RWPE1 (cell line): ENCODE data around the gene NT5C.

ENCODE experiments used
- CTCF ChIA-PET: fragments of 350-600 bp; sonication (Branson Sonifier 250); formaldehyde crosslinking; extraction: SDS; loops from one replicate; lab custom pipeline; 2021; lab: Yijun Ruan, JAX
- POLR2A ChIA-PET: fragments of 400-600 bp; formaldehyde crosslinking; extraction: SDS; loops from one replicate; lab custom pipeline; 2020; ENCODE audit warnings: antibody characterized with exemption; ENCODE audit not compliant: low non-redundant PET; lab: Yijun Ruan, JAX
- DNase-seq: peaks from one replicate; pipeline ENCODE4 v3.0.0; 2012; ENCODE audit warnings: low spot score
- H3K27ac ChIP-seq: fragments of 450-650 bp; 2 replicates; pipeline ENCODE4 v1.5.1; 2017
- CTCF ChIP-seq: fragments of 450-650 bp; conservative IDR thresholded peaks from 2 replicates; pipeline ENCODE4 v1.5.1; 2017; ENCODE audit warnings: low read depth, mild to moderate bottlenecking

Gene NT5C

GRCh38 chr17:75154195-75155106 lies 22.9 kb upstream of the NT5C start, which contains the start of gene JPT1:
TSS of gene JPT1 (minus strand) at chr17:75154512. CDS start at chr17:75154397, 115 bp downstream.
- peak within 1 kb of the TSS; percentile 85 for H3K27ac ChIP-seq
- peak; percentile 99 for DNase-seq
- ChIA-PET CTCF (interaction anchor here (1.0 to 1.1 kb wide), 2 partner anchors 40 to 47 kb away, joined by 3 to 5 read pairs; no protein-coding TSS in a partner anchor), POLR2A (interaction anchor here (0.6 to 1.5 kb wide), 4 partner anchors 9 to 118 kb away, joined by 3 to 9 read pairs (median 3); no protein-coding TSS in a partner anchor)
- no peak for TF ChIP-seq CTCF

GRCh38 chr17:75153780-75154194 lies 22.2 kb upstream of the NT5C start:
- POLR2A ChIA-PET: interaction anchor here (1.4 to 1.5 kb wide), 2 partner anchors 22 to 30 kb away, joined by 3 read pairs; no protein-coding TSS in a partner anchor
- no peak for DNase-seq
- CTCF ChIA-PET: interaction anchor here (1.1 kb wide), 1 partner anchor 48 kb away, joined by 5 read pairs; no protein-coding TSS in a partner anchor
- TF ChIP-seq CTCF: no peak
- H3K27ac ChIP-seq: peak overlapping the region; percentile 85

- TF ChIP-seq CTCF: no peak
- CTCF ChIA-PET: interaction anchor here (0.6 kb wide), 1 partner anchor 165 kb away, joined by 4 read pairs; no protein-coding TSS in a partner anchor
- DNase-seq: peak; percentile 63
- POLR2A ChIA-PET: no interaction called here
- H3K27ac ChIP-seq: peak overlapping the region; percentile 85
These were observed 21.6 kb upstream of the NT5C start for GRCh38 chr17:75152922-75153779.

- ChIA-PET CTCF (interaction anchor here (0.6 kb wide), 1 partner anchor 165 kb away, joined by 4 read pairs; no protein-coding TSS in a partner anchor), POLR2A (no interaction called here)
- no peak for DNase-seq
- H3K27ac ChIP-seq: no peak overlapping the region
- TF ChIP-seq CTCF: no peak
These were observed 21.0 kb upstream of the NT5C start for GRCh38 chr17:75152523-75152921.

GRCh38 chr17:75151930-75152329 lies 20.4 kb upstream of the NT5C start:
- POLR2A ChIA-PET: no interaction called here
- DNase-seq: peak; percentile 21
- CTCF ChIA-PET: interaction anchor here (1.0 kb wide), 1 partner anchor 21 kb away, joined by 4 read pairs; no protein-coding TSS in a partner anchor
- peak overlapping the region; percentile 54 for H3K27ac ChIP-seq
- no peak for TF ChIP-seq CTCF
